Measurements from ENCODE around the gene ZNF223. TPM values are rescaled to one million over a fixed set of nuclear protein-coding genes. Genes with fewer than 3 reads are reported as not detected.

The ZNF223 gene
- total RNA-seq, 6 donors from 2014 or later, result 4.7 to 11.8 (median 6.3) TPM

- Histone ChIP-seq H3K27ac (peak overlapping the region in 3 of 4 donors; percentile 57 to 81 (median 57)), H3K36me3 (peaks cover 18 to 32% (median 30%) of the 10 kb centered on the region in 4 donors), H3K4me1 (peaks cover 3 to 10% (median 8%) of the 10 kb centered on the region in 4 donors), H3K9me3 (peaks cover 12 to 25% (median 17%) of the 10 kb centered on the region in 4 donors), H3K27me3 (no peaks in the 10 kb centered on the region), H3K4me3 (peak overlapping the region; percentile 57 to 85 (median 69))
- no peak for DNase-seq
- ATAC-seq (ENCODE audit: low FRiP score in 2 of 2), result no peak
- no peak for TF ChIP-seq CTCF (IDR thresholded peaks at IDR 0.05)
- no peak for TF ChIP-seq POLR2AphosphoS5 (IDR thresholded peaks at IDR 0.05)
- no peak for TF ChIP-seq POLR2A (IDR thresholded peaks at IDR 0.05)
- no peak for TF ChIP-seq EP300 (IDR thresholded peaks at IDR 0.05)
- WGBS, 2 donors, result 43 to 55% methylated on average over 4 of the region's 4 CpGs
Observed at GRCh38 chr19:44024900-44025216, 27.0 kb upstream of the ZNF223 start.

- DNase-seq (peak; percentile 57 to 91), ATAC-seq (ENCODE audit: low FRiP score in 2 of 2) (peak; percentile 91 to 99)
- Histone ChIP-seq H3K27ac (peak within 1 kb of the TSS in 3 of 4 donors; percentile 57 to 81 (median 57)), H3K4me1 (peaks cover 3 to 10% (median 8%) of the 10 kb centered on the region in 4 donors), H3K27me3 (no peaks in the 10 kb centered on the region), H3K36me3 (peaks cover 18 to 37% (median 35%) of the 10 kb centered on the region in 4 donors), H3K9me3 (peaks cover 16 to 30% (median 21%) of the 10 kb centered on the region in 4 donors), H3K4me3 (peak within 1 kb of the TSS; percentile 57 to 85 (median 69))
- 3 to 4% methylated on average over 36 to 37 of the region's 37 CpGs for WGBS, 2 donors
- TF ChIP-seq CTCF (IDR thresholded peaks at IDR 0.05), result no peak
- TF ChIP-seq POLR2A (IDR thresholded peaks at IDR 0.05), result peak in 1 of 4 donors; percentile 23
- peak; percentile 12 to 34 for TF ChIP-seq POLR2AphosphoS5 (IDR thresholded peaks at IDR 0.05)
- TF ChIP-seq EP300 (IDR thresholded peaks at IDR 0.05), result no peak
Observed at GRCh38 chr19:44025217-44025936, 26.5 kb upstream of the ZNF223 start, which contains the start of gene ZNF222. TSS of gene ZNF222 (plus strand) at chr19:44025379. CDS start at chr19:44025437, 58 bp downstream.

GRCh38 chr19:44026622-44027021, 25.2 kb upstream of the ZNF223 start:
- Histone ChIP-seq H3K36me3 (peaks cover 18 to 49% (median 46%) of the 10 kb centered on the region in 4 donors), H3K27me3 (no peaks in the 10 kb centered on the region), H3K4me3 (no peak overlapping the region), H3K4me1 (peaks cover 3 to 10% (median 8%) of the 10 kb centered on the region in 4 donors), H3K9me3 (peaks cover 28 to 43% (median 34%) of the 10 kb centered on the region in 4 donors), H3K27ac (no peak overlapping the region)
- 98 to 99% methylated on average over 6 of the region's 6 CpGs for WGBS, 2 donors
- no peak for TF ChIP-seq POLR2AphosphoS5 (IDR thresholded peaks at IDR 0.05)
- TF ChIP-seq EP300 (IDR thresholded peaks at IDR 0.05), result no peak
- TF ChIP-seq POLR2A (IDR thresholded peaks at IDR 0.05), result no peak
- no peak for TF ChIP-seq CTCF (IDR thresholded peaks at IDR 0.05)
- ATAC-seq (ENCODE audit: low FRiP score in 2 of 2) (no peak), DNase-seq (no peak)

- Histone ChIP-seq H3K4me3 (no peak overlapping the region), H3K9me3 (peaks cover 66 to 98% (median 78%) of the 10 kb centered on the region in 4 donors), H3K27ac (no peak overlapping the region), H3K27me3 (no peaks in the 10 kb centered on the region), H3K36me3 (peaks cover 18 to 58% (median 53%) of the 10 kb centered on the region in 4 donors), H3K4me1 (no peaks in the 10 kb centered on the region)
- DNase-seq (no peak), ATAC-seq (ENCODE audit: low FRiP score in 2 of 2) (no peak)
- TF ChIP-seq POLR2A (IDR thresholded peaks at IDR 0.05) (no peak), CTCF (IDR thresholded peaks at IDR 0.05) (no peak), EP300 (IDR thresholded peaks at IDR 0.05) (no peak), POLR2AphosphoS5 (IDR thresholded peaks at IDR 0.05) (no peak)
- 86 to 92% methylated on average over 1 of the region's 1 CpG for WGBS, 2 donors
Observed at GRCh38 chr19:44032001-44032610, 19.7 kb upstream of the ZNF223 start.
